Mucosa of stomach (tissue), 1 donor: ENCODE results near the gene NUBP2.

Experiments
- H3K27me3 ChIP-seq: one replicate; pipeline ENCODE4 v1.7.0; 2013; ENCODE audit warnings: mild to moderate bottlenecking, low read length; ENCODE audit not compliant: control insufficient read depth, insufficient read depth
- H3K36me3 ChIP-seq: one replicate; pipeline ENCODE4 v1.7.0; 2013; ENCODE audit warnings: low read length; ENCODE audit not compliant: control insufficient read depth, insufficient read depth
- H3K4me1 ChIP-seq: one replicate; pipeline ENCODE4 v1.7.0; 2013; ENCODE audit warnings: mild to moderate bottlenecking, low read length; ENCODE audit not compliant: control insufficient read depth, insufficient read depth
- H3K4me3 ChIP-seq: one replicate; pipeline ENCODE4 v1.7.0; 2013; ENCODE audit warnings: low read length
- H3K9ac ChIP-seq: one replicate; pipeline ENCODE4 v1.7.0; 2013; ENCODE audit warnings: mild to moderate bottlenecking, low read length, moderate library complexity
- H3K9me3 ChIP-seq: one replicate; pipeline ENCODE4 v1.7.0; 2013; ENCODE audit warnings: mild to moderate bottlenecking, low read length, moderate library complexity; ENCODE audit not compliant: control insufficient read depth
- donor health status: Pancreatic carcinoma.

The NUBP2 gene

DNA sequence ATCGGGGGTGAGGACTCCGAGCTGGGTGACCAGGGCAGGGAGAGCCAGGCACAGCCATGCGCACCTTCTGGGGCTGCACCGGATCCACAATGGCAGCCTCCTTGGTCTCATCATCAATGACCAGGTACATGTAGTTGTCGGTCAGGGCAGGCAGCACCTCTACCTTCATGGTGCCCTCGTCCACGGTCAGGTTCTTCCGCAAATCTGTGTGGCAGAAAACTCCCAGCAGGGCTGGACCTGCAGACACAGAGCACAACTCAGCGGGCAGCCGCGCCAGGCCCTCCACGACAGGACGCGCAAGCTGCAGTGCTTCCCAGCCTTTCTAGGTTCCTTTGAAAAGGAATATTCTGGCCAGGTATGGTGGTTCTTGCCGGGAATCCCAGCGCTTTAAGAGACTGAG is 40.0 kb downstream of the NUBP2 start:
- H3K9me3 ChIP-seq = no peaks in the 10 kb centered on the region
- H3K27me3 ChIP-seq = no peaks in the 10 kb centered on the region
- H3K36me3 ChIP-seq = no peaks in the 10 kb centered on the region
- H3K9ac ChIP-seq = no peak overlapping the region
- H3K4me3 ChIP-seq = no peak overlapping the region
- H3K4me1 ChIP-seq = peaks cover 12% of the 10 kb centered on the region

DNA sequence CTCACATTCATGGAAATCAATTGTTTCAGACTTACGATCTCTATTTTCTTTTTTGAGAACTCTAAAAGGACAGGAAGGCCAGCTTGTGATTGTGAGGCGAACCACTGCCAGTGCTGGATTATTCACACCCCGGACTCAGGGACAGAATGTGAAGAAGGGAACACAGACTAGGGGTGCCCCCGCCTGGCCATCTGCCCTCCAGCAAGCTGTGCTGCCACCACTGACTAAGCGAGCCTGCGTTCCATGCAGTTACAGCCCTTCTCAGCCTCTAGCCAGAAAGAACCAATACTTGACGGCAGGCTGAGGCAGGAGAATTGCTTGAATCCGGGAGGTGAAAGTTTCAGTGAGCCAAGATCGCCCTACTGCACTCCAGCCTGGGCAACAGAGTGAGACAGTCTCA is 41.1 kb downstream of the NUBP2 start:
- no peaks in the 10 kb centered on the region for H3K36me3 ChIP-seq
- no peaks in the 10 kb centered on the region for H3K27me3 ChIP-seq
- no peak overlapping the region for H3K9ac ChIP-seq
- H3K4me3 ChIP-seq = no peak overlapping the region
- H3K4me1 ChIP-seq = peaks cover 18% of the 10 kb centered on the region
- no peaks in the 10 kb centered on the region for H3K9me3 ChIP-seq

DNA sequence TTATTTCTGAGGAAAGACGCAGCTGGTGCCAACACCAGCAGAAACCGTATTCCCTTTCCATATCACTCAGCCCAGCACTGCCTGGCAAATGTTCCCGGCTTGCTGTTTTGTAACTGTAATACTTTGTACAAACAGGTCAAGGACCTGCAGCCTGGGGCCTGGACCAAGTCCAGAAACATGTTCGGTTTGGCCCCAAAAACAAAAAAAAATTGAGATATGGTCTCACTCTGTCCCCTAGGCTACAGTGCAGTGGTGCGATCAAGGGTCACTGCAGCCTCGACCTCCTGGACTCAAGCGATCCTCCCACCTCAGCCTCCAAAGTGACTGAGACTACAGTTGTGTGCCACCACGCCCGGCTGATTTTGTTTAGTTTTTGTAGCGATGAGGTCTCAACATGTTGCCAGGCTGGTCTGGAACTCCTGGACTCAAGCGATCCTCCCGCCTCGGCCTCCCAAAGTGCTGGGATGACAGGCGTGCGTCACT is 42.7 kb downstream of the NUBP2 start:
- H3K4me1 ChIP-seq = peaks cover 34% of the 10 kb centered on the region
- H3K27me3 ChIP-seq = no peaks in the 10 kb centered on the region
- H3K4me3 ChIP-seq = peak overlapping the region; percentile 4
- peak overlapping the region; percentile 58 for H3K9ac ChIP-seq
- H3K9me3 ChIP-seq = no peaks in the 10 kb centered on the region
- H3K36me3 ChIP-seq = no peaks in the 10 kb centered on the region

DNA sequence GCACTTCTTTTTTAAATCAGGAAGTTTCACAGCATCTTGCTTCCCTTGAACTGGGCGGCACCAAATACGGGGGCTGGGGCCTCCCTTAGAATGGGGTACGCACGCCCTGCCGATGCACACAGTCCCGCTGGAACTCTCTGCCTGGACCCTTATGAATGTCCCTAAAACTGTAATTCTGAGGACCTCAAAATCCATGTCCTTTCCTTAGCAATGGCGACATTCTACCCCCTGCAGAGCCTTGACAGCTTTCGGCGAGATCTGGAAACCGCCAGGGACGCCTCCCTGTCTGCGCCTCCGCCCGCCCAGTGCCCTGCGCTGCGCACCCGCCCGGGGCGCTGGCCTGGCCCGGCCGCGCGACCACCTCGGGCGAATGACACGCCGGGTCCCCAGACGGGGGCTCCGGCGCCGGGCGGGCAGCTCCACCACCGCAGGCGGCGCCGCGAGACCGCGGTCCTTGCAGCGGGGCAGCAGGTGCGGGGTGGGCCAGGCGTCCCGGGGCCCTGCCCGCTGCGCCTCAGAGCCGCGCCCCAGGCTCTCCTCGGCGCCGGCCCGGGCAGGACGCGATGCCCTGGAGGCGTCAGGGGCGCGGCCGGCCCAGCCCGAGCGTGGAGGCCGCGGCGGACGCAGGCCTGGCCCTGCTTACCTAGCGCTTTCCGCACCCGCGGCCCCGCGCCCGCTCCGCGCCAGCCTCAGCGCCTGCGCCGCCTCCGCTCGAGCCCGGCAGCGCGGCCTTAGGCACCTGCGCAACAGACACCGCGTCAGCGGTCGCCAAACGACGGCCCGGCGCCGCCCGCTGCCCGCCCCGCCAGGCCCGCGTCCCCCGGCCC is 43.3 kb downstream of the NUBP2 start:
- Histone ChIP-seq H3K36me3 (no peaks in the 10 kb centered on the region), H3K4me1 (peaks cover 35% of the 10 kb centered on the region), H3K4me3 (peak overlapping the region; percentile 4), H3K9ac (peak overlapping the region; percentile 58), H3K9me3 (no peaks in the 10 kb centered on the region), H3K27me3 (no peaks in the 10 kb centered on the region)

DNA sequence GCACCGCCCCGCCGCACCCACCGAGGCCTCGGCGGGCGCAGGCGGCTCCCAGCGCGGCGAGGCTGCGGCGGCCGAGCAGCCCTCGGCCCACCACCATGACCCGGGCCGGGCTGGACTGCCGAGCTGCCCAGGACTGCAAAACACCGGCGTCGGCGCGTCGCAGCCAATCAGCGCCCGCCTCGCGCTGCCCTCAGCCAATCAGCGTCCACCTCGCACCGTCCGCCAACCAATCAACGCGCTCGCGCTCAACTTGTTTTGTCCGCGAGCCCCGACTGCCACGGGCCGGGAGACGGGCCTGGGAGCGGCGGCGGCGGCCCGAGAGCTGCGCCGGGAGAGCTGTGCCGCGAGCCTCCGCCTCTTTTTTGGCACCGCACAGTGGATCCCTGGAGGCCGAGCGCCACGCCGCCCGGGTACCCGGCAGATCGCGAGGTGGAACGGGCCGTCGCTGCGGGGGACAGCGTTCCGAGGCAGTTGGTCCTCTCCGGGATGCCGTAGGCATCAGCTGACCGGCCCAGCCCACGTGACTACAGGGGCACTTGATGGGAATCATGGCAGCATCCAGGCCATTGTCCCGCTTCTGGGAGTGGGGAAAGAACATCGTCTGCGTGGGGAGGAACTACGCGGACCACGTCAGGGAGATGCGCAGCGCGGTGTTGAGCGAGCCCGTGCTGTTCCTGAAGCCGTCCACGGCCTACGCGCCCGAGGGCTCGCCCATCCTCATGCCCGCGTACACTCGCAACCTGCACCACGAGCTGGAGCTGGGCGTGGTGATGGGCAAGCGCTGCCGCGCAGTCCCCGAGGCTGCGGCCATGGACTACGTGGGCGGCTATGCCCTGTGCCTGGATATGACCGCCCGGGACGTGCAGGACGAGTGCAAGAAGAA is 44.2 kb downstream of the NUBP2 start, which contains the start of the genes FAHD1 and HAGH:
Gene FAHD1 (plus strand): TSS at position 516 of the 883 bp plus-strand sequence. CDS start 33 bp downstream, at position 549.
Gene HAGH (minus strand): TSS at position 135 of the 883 bp plus-strand sequence. CDS start 38 bp downstream, at position 97.
- H3K27me3 ChIP-seq = no peaks in the 10 kb centered on the region
- H3K9me3 ChIP-seq = no peaks in the 10 kb centered on the region
- peak within 1 kb of the TSS; percentile 80 for H3K4me3 ChIP-seq
- H3K4me1 ChIP-seq = peaks cover 35% of the 10 kb centered on the region
- H3K36me3 ChIP-seq = no peaks in the 10 kb centered on the region
- H3K9ac ChIP-seq = peak within 1 kb of the TSS; percentile 65

DNA sequence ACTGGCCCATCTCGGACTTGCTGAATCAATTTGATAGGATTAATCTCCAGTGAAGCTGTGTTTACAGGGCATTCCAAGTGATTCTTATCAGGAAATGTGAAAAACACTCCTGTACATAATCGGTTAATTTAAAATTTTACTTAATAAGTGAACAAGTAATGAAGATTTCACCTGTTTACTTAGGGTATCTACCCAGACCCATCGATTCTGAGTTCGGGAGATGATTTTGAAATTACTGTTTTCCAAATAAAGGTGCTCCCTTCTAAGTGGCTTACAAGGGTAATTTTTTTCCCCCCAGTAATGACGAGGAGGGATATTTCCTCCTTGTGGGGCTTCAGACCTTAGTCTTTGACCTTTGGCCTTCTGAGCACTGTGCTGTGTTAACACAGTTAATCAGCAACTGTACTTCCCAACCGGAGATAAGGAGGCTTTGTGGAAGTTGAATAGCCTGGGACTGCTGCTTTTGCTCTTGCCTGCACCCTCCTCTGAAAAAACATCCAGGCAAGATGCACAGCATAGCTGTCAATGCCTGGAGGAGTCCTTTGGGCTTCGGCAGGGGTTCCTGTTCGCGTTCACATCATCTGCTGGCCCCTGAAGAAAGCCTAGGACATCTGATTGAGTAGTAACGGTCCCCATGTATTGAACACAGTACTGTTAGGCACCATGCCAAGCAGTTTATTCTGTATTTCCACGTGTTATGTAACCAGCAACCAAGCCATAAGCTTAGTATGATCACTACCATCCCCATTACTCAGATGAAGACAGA is 46.1 kb downstream of the NUBP2 start:
- no peak overlapping the region for H3K9ac ChIP-seq
- no peaks in the 10 kb centered on the region for H3K9me3 ChIP-seq
- H3K4me3 ChIP-seq = no peak overlapping the region
- H3K36me3 ChIP-seq = no peaks in the 10 kb centered on the region
- H3K27me3 ChIP-seq = no peaks in the 10 kb centered on the region
- H3K4me1 ChIP-seq = peaks cover 35% of the 10 kb centered on the region

DNA sequence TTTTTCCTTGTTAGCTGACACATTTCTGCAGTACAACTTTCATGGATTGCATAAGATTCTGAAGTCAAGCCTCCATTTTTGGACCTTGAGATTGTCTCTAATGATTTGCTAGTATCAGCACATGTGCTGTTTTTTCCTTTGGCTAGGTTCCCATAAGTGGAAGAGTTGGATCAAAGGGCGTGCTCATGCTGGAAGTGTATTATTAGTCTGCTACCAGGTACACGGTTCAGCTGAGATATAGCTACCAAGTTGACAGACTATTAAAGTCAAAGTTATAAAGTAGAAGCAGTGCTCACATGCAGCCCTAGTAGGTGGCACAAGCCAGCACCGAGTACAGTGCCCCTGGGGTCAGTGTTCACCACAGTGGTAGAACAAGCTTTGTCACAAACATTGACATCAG is 47.5 kb downstream of the NUBP2 start:
- no peaks in the 10 kb centered on the region for H3K36me3 ChIP-seq
- no peaks in the 10 kb centered on the region for H3K27me3 ChIP-seq
- no peak overlapping the region for H3K4me3 ChIP-seq
- peaks cover 31% of the 10 kb centered on the region for H3K4me1 ChIP-seq
- no peaks in the 10 kb centered on the region for H3K9me3 ChIP-seq
- no peak overlapping the region for H3K9ac ChIP-seq

DNA sequence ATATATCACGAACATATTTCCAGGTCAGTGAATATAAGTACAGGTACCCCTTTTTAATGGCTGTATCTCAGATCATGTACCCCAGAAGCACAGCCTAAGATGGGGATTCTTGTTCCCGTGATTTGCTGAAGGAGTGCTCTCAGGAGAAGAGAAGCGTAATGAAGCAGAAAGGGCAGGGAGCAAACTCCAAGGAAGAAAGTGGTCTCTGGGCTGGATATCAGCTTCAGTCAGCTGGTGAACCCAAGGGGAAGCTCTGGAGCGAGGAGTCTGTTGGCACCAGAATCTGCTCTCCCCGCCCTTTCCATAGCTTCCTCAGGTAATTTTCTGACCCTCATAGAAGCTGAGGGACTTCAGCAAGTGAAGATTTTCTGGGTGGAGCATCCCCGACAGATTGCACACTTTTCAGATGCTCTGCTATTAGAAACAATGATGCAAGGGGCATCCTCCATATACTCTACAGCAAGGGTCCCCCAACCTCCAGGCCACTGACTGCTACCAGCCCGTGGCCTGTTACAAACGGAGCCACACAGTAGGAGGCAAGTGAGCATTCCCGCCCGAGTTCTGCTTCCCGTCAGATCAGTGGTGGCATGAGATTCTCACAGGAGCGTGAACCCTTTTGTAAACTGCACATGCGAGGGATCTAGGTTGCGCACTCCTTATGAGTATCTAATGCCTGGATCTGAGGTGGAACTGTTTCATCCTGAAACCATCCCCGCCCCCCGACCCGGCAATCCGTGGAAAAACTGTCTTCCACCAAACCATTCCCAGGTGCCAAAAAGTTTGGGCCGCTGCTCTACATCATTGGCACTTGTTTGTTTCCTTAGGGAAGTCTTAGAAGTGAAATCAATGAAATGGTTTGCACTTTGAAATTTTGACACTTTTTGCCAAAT is 48.7 kb downstream of the NUBP2 start:
- Histone ChIP-seq H3K4me3 (no peak overlapping the region), H3K9me3 (no peaks in the 10 kb centered on the region)

DNA sequence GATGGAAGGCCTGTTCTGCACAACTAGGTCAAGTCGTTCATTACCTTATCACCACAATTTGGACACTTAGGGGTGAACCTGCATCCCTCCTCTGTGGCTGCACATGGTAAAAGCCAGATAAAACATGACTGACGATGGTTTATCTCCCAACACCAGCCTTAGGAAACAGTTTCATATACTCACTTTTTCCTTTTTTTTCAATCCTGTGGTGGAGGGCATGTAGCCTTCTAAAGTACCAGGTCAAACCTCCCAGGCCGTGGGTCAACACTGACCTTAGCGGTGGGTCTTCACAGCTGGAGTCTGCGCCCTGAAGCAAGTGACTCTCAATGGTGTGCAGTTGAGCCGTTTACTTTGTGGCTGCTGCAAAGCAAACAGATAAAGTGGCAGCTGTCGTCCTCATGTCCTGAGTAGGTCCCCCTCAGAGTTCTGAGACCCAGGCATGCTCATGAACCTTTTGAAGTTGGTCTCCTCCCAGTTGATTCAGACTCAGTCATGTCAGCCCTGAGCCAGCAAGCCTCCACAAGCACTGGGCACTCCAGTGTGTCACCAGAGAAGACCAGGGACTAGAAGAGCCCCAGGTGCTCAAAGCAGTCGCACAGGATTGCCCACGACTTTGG is 50.2 kb downstream of the NUBP2 start:
- H3K4me1 ChIP-seq = peaks cover 24% of the 10 kb centered on the region
- H3K27me3 ChIP-seq = no peaks in the 10 kb centered on the region

More for the DNA sequence above, 48.7 kb downstream of the NUBP2 start:
- Histone ChIP-seq H3K27me3 (no peaks in the 10 kb centered on the region), H3K36me3 (no peaks in the 10 kb centered on the region), H3K4me1 (peaks cover 24% of the 10 kb centered on the region), H3K9ac (no peak overlapping the region)

DNA sequence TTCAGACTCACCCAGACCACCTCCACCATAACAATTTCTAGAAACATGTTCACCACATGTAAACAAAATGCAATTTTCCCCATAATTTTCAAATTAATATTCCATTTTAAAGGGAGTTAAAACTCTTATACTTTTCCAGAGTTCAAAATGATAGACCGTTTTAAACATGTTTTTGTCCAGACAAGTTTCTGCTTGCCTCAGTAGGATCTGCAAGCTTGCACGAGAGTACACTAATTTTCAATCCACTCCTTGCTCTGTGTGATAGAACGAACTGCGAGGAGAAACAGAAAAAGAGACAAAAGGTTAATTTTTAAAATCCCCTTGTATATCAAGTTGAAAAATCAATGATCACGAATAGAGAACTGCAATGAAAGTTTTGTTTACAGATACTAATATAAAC is 51.3 kb downstream of the NUBP2 start:
- Histone ChIP-seq H3K27me3 (no peaks in the 10 kb centered on the region), H3K4me1 (peaks cover 15% of the 10 kb centered on the region), H3K9ac (no peak overlapping the region), H3K36me3 (no peaks in the 10 kb centered on the region), H3K4me3 (no peak overlapping the region), H3K9me3 (no peaks in the 10 kb centered on the region)

More for the DNA sequence above, 50.2 kb downstream of the NUBP2 start:
- no peak overlapping the region for H3K9ac ChIP-seq
- no peaks in the 10 kb centered on the region for H3K9me3 ChIP-seq
- H3K4me3 ChIP-seq = no peak overlapping the region
- no peaks in the 10 kb centered on the region for H3K36me3 ChIP-seq
